B cell (primary cell): ENCODE measurements around the gene CYTH2.

Experiments used
- EZH2 ChIP-seq: IDR thresholded peaks from 2 replicates; pipeline ENCODE4 v1.6.1; 2012; ENCODE audit warnings: borderline replicate concordance, low read depth, mild to moderate bottlenecking, moderate library complexity, low read length; ENCODE audit not compliant: insufficient read depth, poor library complexity, severe bottlenecking
- TF ChIP-seq, protein P1 (sequence below): fragments of 200-600 bp; IDR thresholded peaks from one replicate; pipeline ENCODE4 v1.8.0; 2022; ENCODE audit warnings: antibody characterized with exemption, mild to moderate bottlenecking

DNA sequence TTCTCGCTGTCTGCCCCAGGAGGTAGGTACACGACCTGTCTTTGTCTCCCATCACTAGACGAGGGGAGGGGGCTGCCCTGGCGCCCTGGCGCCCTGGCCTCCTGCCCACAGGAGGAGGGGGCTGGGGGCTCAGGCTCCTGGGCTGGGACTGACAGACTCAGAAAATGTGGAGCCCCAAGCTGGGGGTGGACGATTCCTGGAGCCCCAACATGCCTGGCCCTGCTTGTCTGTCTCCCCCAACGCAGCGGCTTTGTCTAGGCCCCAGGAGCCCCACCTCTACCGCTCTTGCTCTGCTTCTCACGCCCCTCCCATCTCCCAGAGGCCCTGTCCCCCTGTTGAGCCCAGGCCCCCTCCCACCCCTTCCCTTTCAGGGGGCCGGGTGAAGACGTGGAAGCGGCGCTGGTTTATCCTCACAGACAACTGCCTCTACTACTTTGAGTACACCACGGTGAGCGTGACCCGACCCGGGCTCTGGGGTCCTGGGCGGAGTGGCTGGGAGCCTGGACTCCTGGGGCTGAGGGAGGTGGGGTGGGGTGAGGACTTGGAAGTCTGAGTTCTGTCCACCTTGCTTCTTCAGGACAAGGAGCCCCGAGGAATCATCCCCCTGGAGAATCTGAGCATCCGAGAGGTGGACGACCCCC is 8.6 kb downstream of the CYTH2 start:
- TF ChIP-seq, protein P1, sequence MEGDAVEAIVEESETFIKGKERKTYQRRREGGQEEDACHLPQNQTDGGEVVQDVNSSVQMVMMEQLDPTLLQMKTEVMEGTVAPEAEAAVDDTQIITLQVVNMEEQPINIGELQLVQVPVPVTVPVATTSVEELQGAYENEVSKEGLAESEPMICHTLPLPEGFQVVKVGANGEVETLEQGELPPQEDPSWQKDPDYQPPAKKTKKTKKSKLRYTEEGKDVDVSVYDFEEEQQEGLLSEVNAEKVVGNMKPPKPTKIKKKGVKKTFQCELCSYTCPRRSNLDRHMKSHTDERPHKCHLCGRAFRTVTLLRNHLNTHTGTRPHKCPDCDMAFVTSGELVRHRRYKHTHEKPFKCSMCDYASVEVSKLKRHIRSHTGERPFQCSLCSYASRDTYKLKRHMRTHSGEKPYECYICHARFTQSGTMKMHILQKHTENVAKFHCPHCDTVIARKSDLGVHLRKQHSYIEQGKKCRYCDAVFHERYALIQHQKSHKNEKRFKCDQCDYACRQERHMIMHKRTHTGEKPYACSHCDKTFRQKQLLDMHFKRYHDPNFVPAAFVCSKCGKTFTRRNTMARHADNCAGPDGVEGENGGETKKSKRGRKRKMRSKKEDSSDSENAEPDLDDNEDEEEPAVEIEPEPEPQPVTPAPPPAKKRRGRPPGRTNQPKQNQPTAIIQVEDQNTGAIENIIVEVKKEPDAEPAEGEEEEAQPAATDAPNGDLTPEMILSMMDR, result no peak
- TF ChIP-seq EZH2, result no peak
